B cell (primary cell): ENCODE results near the gene BCO1. TPM values are rescaled to one million over a fixed set of nuclear protein-coding genes. Genes with fewer than 3 reads are reported as not detected.

Experiments
- ATAC-seq: fragments of 200-7000 bp; cut with Tn5 transposase; one replicate; pipeline ENCODE4 v1.10.0; 2021; ENCODE audit warnings: low read depth, mild to moderate bottlenecking, moderate number of reproducible peaks, moderate library complexity
- CTCF ChIA-PET: fragments of 350-600 bp; sonication (Branson Sonifier 250); formaldehyde crosslinking; loops from one replicate; lab custom pipeline; 2021; ENCODE audit warnings: antibody characterized with exemption, inconsistent platforms; lab: Charles Lee
- POLR2A ChIA-PET: fragments of 350-600 bp; sonication (Branson Sonifier 250); formaldehyde crosslinking; loops from one replicate; lab custom pipeline; 2021; ENCODE audit warnings: antibody characterized with exemption; lab: Charles Lee
- DNase-seq: peaks from one replicate; pipeline ENCODE4 v3.0.0; 2013
- H2AFZ ChIP-seq: 2 replicates; pipeline ENCODE4 v1.6.1; 2012; ENCODE audit warnings: mild to moderate bottlenecking, low read depth, low read length; ENCODE audit not compliant: insufficient read depth, poor library complexity, severe bottlenecking
- H3K27ac ChIP-seq, 2 donors: 1 replicate in 1 of 2; 2 replicates in 1 of 2; pipeline ENCODE4 v1.5.1; 2012 to 2013; ENCODE audit warnings: low read length in 2 of 2, mild to moderate bottlenecking in 2 of 2, moderate library complexity in 1 of 2
- H3K27me3 ChIP-seq, 4 experiments: fragments of 200-600 bp in 1 of 4; sonication (generic) in 1 of 4; replicated peaks in 1 of 4; 1 replicate in 2 of 4; 2 replicates in 2 of 4; pipeline versions ENCODE4 v1.6.1 to v1.7.0; 2013 to 2016; ENCODE audit warnings: low read length in 3 of 4, mild to moderate bottlenecking in 2 of 4, mixed read lengths in 1 of 4, moderate library complexity in 1 of 4; ENCODE audit not compliant: insufficient read depth in 4 of 4, control insufficient read depth in 3 of 4; ENCODE audit errors: control extremely low read depth in 1 of 4
- H3K36me3 ChIP-seq, 2 experiments: replicated peaks in 1 of 2; 1 replicate in 1 of 2; 2 replicates in 1 of 2; pipeline versions ENCODE4 v1.6.1 to v1.7.1; 2013; ENCODE audit warnings: low read length in 1 of 2; ENCODE audit not compliant: insufficient read depth in 2 of 2, control insufficient read depth in 1 of 2; ENCODE audit errors: control extremely low read depth in 1 of 2, extremely low read depth in 1 of 2
- H3K4me1 ChIP-seq, 2 donors: fragments of 200-600 bp in 1 of 2; sonication (generic) in 1 of 2; 1 replicate in 1 of 2; 2 replicates in 1 of 2; pipeline versions ENCODE4 v1.5.1 to v1.6.1; 2013 to 2017; ENCODE audit warnings: low read length in 2 of 2; ENCODE audit not compliant: control insufficient read depth in 2 of 2, insufficient read depth in 2 of 2
- H3K4me2 ChIP-seq: replicated peaks from 2 replicates; pipeline ENCODE3; 2012; ENCODE audit warnings: mild to moderate bottlenecking, low read depth, low read length; ENCODE audit not compliant: poor library complexity, severe bottlenecking
- H3K4me3 ChIP-seq, 5 experiments: fragments of 200-600 bp in 1 of 5; sonication (generic) in 1 of 5; 1 replicate in 3 of 5; 2 replicates in 2 of 5; pipeline versions ENCODE4 v1.5.1 to v1.7.0; 2011 to 2016; ENCODE audit warnings: low read length in 4 of 5, mild to moderate bottlenecking in 4 of 5, low read depth in 2 of 5, control low read depth in 1 of 5, moderate library complexity in 1 of 5; ENCODE audit not compliant: insufficient read depth in 1 of 5; ENCODE audit errors: control extremely low read depth in 1 of 5, extremely low read depth in 1 of 5
- H3K79me2 ChIP-seq: fragments of 200-600 bp; sonication (generic); one replicate; pipeline ENCODE4 v1.6.0; 2016; ENCODE audit warnings: low read length; ENCODE audit not compliant: control insufficient read depth, insufficient read depth
- H3K9ac ChIP-seq: fragments of 200-600 bp; sonication (generic); 2 replicates; pipeline ENCODE4 v1.6.1; 2017; ENCODE audit warnings: mild to moderate bottlenecking, low read length, moderate library complexity
- H3K9me3 ChIP-seq, 3 donors: one replicate each; pipeline versions ENCODE4 v1.6.1 to v1.7.1; 2013; ENCODE audit warnings: low read length in 2 of 3; ENCODE audit not compliant: control insufficient read depth in 2 of 3, insufficient read depth in 1 of 3; ENCODE audit errors: control extremely low read depth in 1 of 3
- H4K20me1 ChIP-seq: 2 replicates; pipeline ENCODE4 v1.6.0; 2012; ENCODE audit warnings: mild to moderate bottlenecking, low read length; ENCODE audit not compliant: insufficient read depth, control insufficient read depth, poor library complexity, severe bottlenecking
- H3K27ac Mint-ChIP-seq: one replicate; pipeline ENCODE4 v1.8.0; 2021; ENCODE audit warnings: mixed read lengths
- H3K27me3 Mint-ChIP-seq: one replicate; pipeline ENCODE4 v1.8.0; 2021; ENCODE audit warnings: mixed read lengths
- H3K4me1 Mint-ChIP-seq: one replicate; pipeline ENCODE4 v1.8.0; 2021; ENCODE audit warnings: mixed read lengths
- H3K4me3 Mint-ChIP-seq: one replicate; pipeline ENCODE4 v1.8.0; 2021; ENCODE audit warnings: mixed read lengths
- H3K9me3 Mint-ChIP-seq: one replicate; pipeline ENCODE4 v1.8.0; 2022; ENCODE audit warnings: mixed read lengths; ENCODE audit not compliant: insufficient read depth
- EZH2 ChIP-seq: IDR thresholded peaks from 2 replicates; pipeline ENCODE4 v1.6.1; 2012; ENCODE audit warnings: borderline replicate concordance, low read depth, mild to moderate bottlenecking, moderate library complexity, low read length; ENCODE audit not compliant: insufficient read depth, poor library complexity, severe bottlenecking
- WGBS: methylation state at CpG from one replicate; pipeline ENCODE4 v1.1.5; 2013; ENCODE audit warnings: missing lambda C conversion rate; ENCODE audit not compliant: insufficient coverage; 5-methylcytosine and 5-hydroxymethylcytosine counted together
- intact Hi-C: fragments of 100-400 bp; cut with micrococcal nuclease; formaldehyde crosslinking; loops from one replicate; pipeline ENCODE4 v1.10.0; 2022
- polyA plus RNA-seq: library from polyadenylated mRNA; depleted of rRNA; stranded (reverse); fragments of >200 nt; gene quantifications from 2 replicates; pipeline ENCODE4 v1.2.3, GENCODE V29; 2012
- total RNA-seq, 2 donors: library from RNA; stranded (reverse); fragments of 120-200 nt in 1 of 2; gene quantifications; 1 replicate in 1 of 2; 2 replicates in 1 of 2; pipeline versions ENCODE4 v1.2.3 to v1.2.4, GENCODE V29; 2013 to 2022
- TF ChIP-seq, protein P1 (sequence below): fragments of 200-600 bp; IDR thresholded peaks from one replicate; pipeline ENCODE4 v1.8.0; 2022; ENCODE audit warnings: antibody characterized with exemption, mild to moderate bottlenecking

Gene BCO1
- total and polyA plus RNA-seq, 2 donors (not counting 1 experiment from before 2014, with no cell fraction given) = not detected

DNA sequence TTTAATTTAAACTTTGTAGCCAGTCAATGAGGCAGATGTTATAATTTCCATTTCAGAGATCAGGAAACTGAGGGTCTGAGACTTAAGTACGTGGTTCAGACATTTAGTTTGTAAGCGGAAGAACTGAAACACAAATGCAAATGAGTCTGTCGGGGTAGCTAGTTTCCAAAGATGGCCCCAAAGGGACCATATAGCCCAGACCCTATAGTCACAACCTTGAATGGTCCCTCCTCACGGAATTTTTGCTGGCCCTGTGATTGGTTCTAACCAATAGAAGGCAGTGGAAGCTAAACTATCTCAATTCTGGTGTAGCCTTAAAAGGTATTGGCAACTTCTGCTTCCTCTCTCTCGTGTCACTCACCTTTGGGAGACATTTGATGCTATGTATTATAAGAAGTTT, 7.5 kb upstream of the BCO1 start:
- Histone ChIP-seq H3K4me1 (no peaks in the 10 kb centered on the region), H3K4me2 (peak overlapping the region; percentile 28), H3K4me3 (no peak overlapping the region), H3K79me2 (no peaks in the 10 kb centered on the region), H3K27ac (no peak overlapping the region), H3K27me3 (peaks cover 0 to 9% (median 0%) of the 10 kb centered on the region in 4 experiments), H3K36me3 (no peaks in the 10 kb centered on the region), H2AFZ (peak overlapping the region; percentile 25), H3K9me3 (peaks cover 0 to 3% (median 0%) of the 10 kb centered on the region in 3 donors), H3K9ac (no peak overlapping the region), H4K20me1 (no peaks in the 10 kb centered on the region)
- no peak for DNase-seq
- H3K27me3 Mint-ChIP-seq = peaks cover 22% of the 10 kb centered on the region
- no peak for TF ChIP-seq EZH2
- TF ChIP-seq, protein P1, sequence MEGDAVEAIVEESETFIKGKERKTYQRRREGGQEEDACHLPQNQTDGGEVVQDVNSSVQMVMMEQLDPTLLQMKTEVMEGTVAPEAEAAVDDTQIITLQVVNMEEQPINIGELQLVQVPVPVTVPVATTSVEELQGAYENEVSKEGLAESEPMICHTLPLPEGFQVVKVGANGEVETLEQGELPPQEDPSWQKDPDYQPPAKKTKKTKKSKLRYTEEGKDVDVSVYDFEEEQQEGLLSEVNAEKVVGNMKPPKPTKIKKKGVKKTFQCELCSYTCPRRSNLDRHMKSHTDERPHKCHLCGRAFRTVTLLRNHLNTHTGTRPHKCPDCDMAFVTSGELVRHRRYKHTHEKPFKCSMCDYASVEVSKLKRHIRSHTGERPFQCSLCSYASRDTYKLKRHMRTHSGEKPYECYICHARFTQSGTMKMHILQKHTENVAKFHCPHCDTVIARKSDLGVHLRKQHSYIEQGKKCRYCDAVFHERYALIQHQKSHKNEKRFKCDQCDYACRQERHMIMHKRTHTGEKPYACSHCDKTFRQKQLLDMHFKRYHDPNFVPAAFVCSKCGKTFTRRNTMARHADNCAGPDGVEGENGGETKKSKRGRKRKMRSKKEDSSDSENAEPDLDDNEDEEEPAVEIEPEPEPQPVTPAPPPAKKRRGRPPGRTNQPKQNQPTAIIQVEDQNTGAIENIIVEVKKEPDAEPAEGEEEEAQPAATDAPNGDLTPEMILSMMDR = no peak
- intact Hi-C loops = no loop called here
- CTCF ChIA-PET = interaction anchor here (1.1 kb wide), 1 partner anchor 26 kb away, joined by 4 read pairs; no protein-coding TSS in a partner anchor
- no peaks in the 10 kb centered on the region for H3K9me3 Mint-ChIP-seq
- no peak overlapping the region for H3K4me3 Mint-ChIP-seq
- peaks cover 6% of the 10 kb centered on the region for H3K4me1 Mint-ChIP-seq
- H3K27ac Mint-ChIP-seq = no peak overlapping the region
- whole genome bisulfite sequencing = 40% methylated on average over 1 of the region's 5 CpGs
- no peak for ATAC-seq
- POLR2A ChIA-PET = no interaction called here

DNA sequence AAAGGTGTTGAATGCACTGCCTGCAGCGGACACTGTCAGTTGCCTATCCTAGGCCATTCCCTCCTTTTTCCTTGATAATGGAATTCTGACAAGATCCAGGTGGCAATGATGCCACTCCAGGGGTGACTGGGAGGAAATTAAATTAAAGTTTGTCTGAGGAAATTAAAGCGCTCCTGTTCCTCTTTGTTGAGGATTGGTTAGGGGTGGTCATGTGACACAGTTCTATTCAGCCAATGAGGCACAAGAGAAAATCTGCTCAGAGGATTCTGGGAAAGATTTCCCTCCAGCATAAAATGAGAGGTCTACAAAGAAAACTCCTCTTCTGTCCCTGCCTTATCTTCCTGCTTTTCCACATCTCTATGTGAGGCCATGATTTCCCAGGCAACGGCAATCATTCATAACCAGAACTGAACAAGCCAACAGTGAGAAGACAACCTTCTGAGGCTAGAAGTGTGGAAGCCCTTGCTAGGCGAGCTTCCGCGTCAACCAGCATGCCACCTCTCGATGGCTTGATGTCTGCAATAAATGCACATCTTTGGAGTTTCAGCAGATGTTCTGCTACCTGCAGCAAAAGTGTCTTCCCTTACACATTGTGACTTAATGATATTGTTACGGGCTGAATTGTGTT, 5.6 kb upstream of the BCO1 start:
- DNase-seq (no peak), ATAC-seq (no peak)
- Histone ChIP-seq H3K27me3 (peaks cover 0 to 5% (median 0%) of the 10 kb centered on the region in 4 experiments), H3K36me3 (no peaks in the 10 kb centered on the region), H3K9me3 (peaks cover 0 to 3% (median 0%) of the 10 kb centered on the region in 3 donors), H3K4me1 (no peaks in the 10 kb centered on the region), H3K9ac (no peak overlapping the region), H3K4me2 (no peak overlapping the region), H4K20me1 (no peaks in the 10 kb centered on the region), H2AFZ (no peak overlapping the region), H3K79me2 (no peaks in the 10 kb centered on the region), H3K4me3 (no peak overlapping the region), H3K27ac (no peak overlapping the region)
- H3K27ac Mint-ChIP-seq = no peak overlapping the region
- ChIA-PET CTCF (no interaction called here), POLR2A (no interaction called here)
- H3K9me3 Mint-ChIP-seq = no peaks in the 10 kb centered on the region
- WGBS = 98% methylated on average over 6 of the region's 8 CpGs
- H3K27me3 Mint-ChIP-seq = peaks cover 12% of the 10 kb centered on the region
- intact Hi-C loops = no loop called here
- TF ChIP-seq EZH2 = no peak
- TF ChIP-seq, protein P1 = no peak
- H3K4me3 Mint-ChIP-seq = no peak overlapping the region
- peaks cover 6% of the 10 kb centered on the region for H3K4me1 Mint-ChIP-seq
